ENCODE results near the gene TBCK. TPM values are rescaled to one million over a fixed set of nuclear protein-coding genes. Genes with fewer than 3 reads are reported as not detected.

TBCK gene
- total RNA-seq, 2 experiments from 2014 or later, result 23.5 to 29.0 TPM

GRCh38 chr4:106017975-106018374 is 298.0 kb downstream of the TBCK start:
- no peaks in the 10 kb centered on the region for H3K9me3 Mint-ChIP-seq
- no peaks in the 10 kb centered on the region for H3K27me3 ChIP-seq (ENCODE audit: control insufficient read depth in 1 of 2, insufficient read depth in 2 of 2, low read length in 2 of 2)
- CTCF ChIA-PET, result no interaction called here
- DNase-seq (no peak), ATAC-seq (ENCODE audit: poor library complexity) (no peak)
- H3K4me3 ChIP-seq (ENCODE audit: low read length), result no peak overlapping the region
- H3K9me3 ChIP-seq (ENCODE audit: control insufficient read depth in 1 of 2, insufficient read depth in 1 of 2, low read length in 2 of 2), result no peaks in the 10 kb centered on the region
- H3K36me3 ChIP-seq (ENCODE audit: insufficient read depth, low read length), result no peaks in the 10 kb centered on the region
- TF ChIP-seq CTCF (IDR thresholded peaks at IDR 0.05), result no peak
- H3K4me3 Mint-ChIP-seq, result no peak overlapping the region
- H3K4me1 Mint-ChIP-seq (ENCODE audit: low read depth), result no peaks in the 10 kb centered on the region
- intact Hi-C loops (cut with DNase I, micrococcal nuclease), result no loop called here
- H3K4me1 ChIP-seq (ENCODE audit: insufficient read depth, low read length), result no peaks in the 10 kb centered on the region
- no peaks in the 10 kb centered on the region for H3K36me3 Mint-ChIP-seq (ENCODE audit: low read depth)
- no peaks in the 10 kb centered on the region for H3K27me3 Mint-ChIP-seq
- H3K27ac ChIP-seq (ENCODE audit: low read depth in 1 of 2, low read length in 2 of 2), result no peak overlapping the region
- no peak overlapping the region for H3K27ac Mint-ChIP-seq
- POLR2A ChIA-PET, result no interaction called here

- Mint-ChIP-seq H3K4me1 (ENCODE audit: low read depth) (no peaks in the 10 kb centered on the region), H3K9me3 (peaks cover 20% of the 10 kb centered on the region), H3K36me3 (ENCODE audit: low read depth) (no peaks in the 10 kb centered on the region), H3K27ac (no peak overlapping the region), H3K4me3 (no peak overlapping the region), H3K27me3 (no peaks in the 10 kb centered on the region)
- Histone ChIP-seq H3K9me3 (ENCODE audit: control insufficient read depth in 1 of 2, insufficient read depth in 1 of 2, low read length in 2 of 2) (peaks cover 8% of the 10 kb centered on the region in 2 experiments), H3K27me3 (ENCODE audit: control insufficient read depth in 1 of 2, insufficient read depth in 2 of 2, low read length in 2 of 2) (no peaks in the 10 kb centered on the region), H3K4me1 (ENCODE audit: insufficient read depth, low read length) (no peaks in the 10 kb centered on the region), H3K27ac (ENCODE audit: low read depth in 1 of 2, low read length in 2 of 2) (no peak overlapping the region), H3K36me3 (ENCODE audit: insufficient read depth, low read length) (no peaks in the 10 kb centered on the region), H3K4me3 (ENCODE audit: low read length) (no peak overlapping the region)
- POLR2A ChIA-PET, result no interaction called here
- intact Hi-C loops (cut with DNase I, micrococcal nuclease), result no loop called here
- TF ChIP-seq CTCF (IDR thresholded peaks at IDR 0.05), result no peak
- DNase-seq (no peak), ATAC-seq (ENCODE audit: poor library complexity) (no peak)
- CTCF ChIA-PET, result no interaction called here
These were observed 304.6 kb downstream of the TBCK start for GRCh38 chr4:106011387-106011786.

- Mint-ChIP-seq H3K36me3 (ENCODE audit: low read depth) (no peaks in the 10 kb centered on the region), H3K27ac (no peak overlapping the region), H3K4me1 (ENCODE audit: low read depth) (no peaks in the 10 kb centered on the region), H3K9me3 (peaks cover 20% of the 10 kb centered on the region), H3K4me3 (no peak overlapping the region), H3K27me3 (no peaks in the 10 kb centered on the region)
- ATAC-seq (ENCODE audit: poor library complexity), result no peak
- POLR2A ChIA-PET, result no interaction called here
- intact Hi-C loops (cut with DNase I, micrococcal nuclease), result no loop called here
- H3K4me3 ChIP-seq (ENCODE audit: low read length), result no peak overlapping the region
- H3K36me3 ChIP-seq (ENCODE audit: insufficient read depth, low read length), result no peaks in the 10 kb centered on the region
- no peaks in the 10 kb centered on the region for H3K4me1 ChIP-seq (ENCODE audit: insufficient read depth, low read length)
- no peaks in the 10 kb centered on the region for H3K27me3 ChIP-seq (ENCODE audit: control insufficient read depth in 1 of 2, insufficient read depth in 2 of 2, low read length in 2 of 2)
- DNase-seq, result no peak
- CTCF ChIA-PET, result no interaction called here
- no peak for TF ChIP-seq CTCF (IDR thresholded peaks at IDR 0.05)
- peaks cover 8% of the 10 kb centered on the region in 2 experiments for H3K9me3 ChIP-seq (ENCODE audit: control insufficient read depth in 1 of 2, insufficient read depth in 1 of 2, low read length in 2 of 2)
- H3K27ac ChIP-seq (ENCODE audit: low read depth in 1 of 2, low read length in 2 of 2), result no peak overlapping the region
These were observed 305.2 kb downstream of the TBCK start for GRCh38 chr4:106010761-106011160.

Data from CD4-positive, alpha-beta T cell (primary cell).